ENCODE results near the gene NAIP.
"Not testable (repeated sequence)": the region's sequence is repeated elsewhere in the genome, so short reads cannot be mapped to it uniquely, and the experiment has no call there.

The NAIP gene

DNA sequence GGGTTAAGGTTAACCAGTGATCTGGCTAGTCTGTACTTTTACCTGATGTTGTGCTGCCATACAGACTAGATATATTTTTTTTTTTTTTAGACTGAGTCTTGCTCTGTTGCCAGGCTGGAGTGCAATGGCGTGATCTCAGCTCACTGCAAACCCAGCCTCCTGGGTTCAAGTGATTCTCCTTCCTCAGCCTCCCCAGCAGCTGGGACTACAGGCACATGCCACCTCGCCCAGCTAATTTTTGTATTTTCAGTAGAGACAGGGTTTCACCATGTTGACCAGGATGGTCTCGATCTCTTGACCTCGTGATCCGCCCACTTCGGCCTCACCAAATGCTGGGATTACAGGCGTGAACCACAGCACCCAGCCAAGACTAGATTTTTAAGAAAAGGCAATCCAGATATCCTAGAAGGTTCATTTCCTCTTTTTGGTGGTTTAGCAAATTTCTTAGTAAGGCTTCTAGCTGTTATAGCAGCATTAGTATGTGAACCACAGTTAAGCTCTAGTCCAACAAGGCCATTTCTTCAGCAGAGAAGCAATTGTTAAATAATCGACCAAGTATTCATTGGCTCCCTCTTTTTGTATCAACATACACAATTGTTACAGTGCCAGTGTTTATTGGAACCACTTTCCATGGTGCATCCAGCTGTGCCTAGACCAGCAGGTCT is at the start of gene NAIP:
NAIP (minus strand) TSS at position 51 of the 665 bp plus-strand sequence. CDS start 12,424 bp downstream, outside the sequence.
- not testable (repeated sequence) for H3K27ac Mint-ChIP-seq, H3K4me1 Mint-ChIP-seq, H3K27me3 Mint-ChIP-seq, H3K9me3 Mint-ChIP-seq, ATAC-seq, DNase-seq, H3K4me3 Mint-ChIP-seq

GRCh38 chr5:71067262-71067928 is 42.3 kb upstream of the NAIP start, which contains the start of gene GTF2H2:
TSS of gene GTF2H2 (minus strand) at chr5:71067676. CDS start at chr5:71062763, 4,913 bp downstream.
- H3K4me1 Mint-ChIP-seq, H3K9me3 Mint-ChIP-seq, H3K27me3 Mint-ChIP-seq, DNase-seq, H3K4me3 Mint-ChIP-seq, H3K27ac Mint-ChIP-seq: not testable (repeated sequence)
- ATAC-seq = peak; percentile 100

- not testable (repeated sequence) for H3K4me1 Mint-ChIP-seq, H3K27ac Mint-ChIP-seq, H3K9me3 Mint-ChIP-seq, ATAC-seq, H3K4me3 Mint-ChIP-seq, DNase-seq, H3K27me3 Mint-ChIP-seq
Observed at GRCh38 chr5:71061322-71061721, 36.2 kb upstream of the NAIP start.

DNA sequence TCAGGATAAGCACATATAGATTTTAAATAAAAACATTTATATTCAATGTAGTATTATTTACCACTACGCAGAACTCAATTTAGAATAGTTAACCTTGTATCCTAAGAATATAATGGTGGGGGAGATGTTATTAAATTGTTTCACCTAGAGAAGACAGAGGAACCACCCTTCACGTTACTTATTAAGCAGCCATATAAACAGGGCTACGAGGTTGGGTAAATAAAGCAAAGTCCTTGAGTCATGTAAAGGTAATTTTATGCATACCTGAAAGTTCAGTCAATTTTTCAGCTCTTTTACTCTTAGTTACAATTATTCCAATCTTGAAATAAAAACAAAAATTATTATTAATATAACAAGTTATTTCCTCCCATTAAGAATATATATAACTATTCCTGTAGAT is 34.3 kb upstream of the NAIP start:
- H3K27me3 Mint-ChIP-seq, ATAC-seq, H3K9me3 Mint-ChIP-seq, H3K27ac Mint-ChIP-seq, DNase-seq, H3K4me3 Mint-ChIP-seq, H3K4me1 Mint-ChIP-seq: not testable (repeated sequence)

DNA sequence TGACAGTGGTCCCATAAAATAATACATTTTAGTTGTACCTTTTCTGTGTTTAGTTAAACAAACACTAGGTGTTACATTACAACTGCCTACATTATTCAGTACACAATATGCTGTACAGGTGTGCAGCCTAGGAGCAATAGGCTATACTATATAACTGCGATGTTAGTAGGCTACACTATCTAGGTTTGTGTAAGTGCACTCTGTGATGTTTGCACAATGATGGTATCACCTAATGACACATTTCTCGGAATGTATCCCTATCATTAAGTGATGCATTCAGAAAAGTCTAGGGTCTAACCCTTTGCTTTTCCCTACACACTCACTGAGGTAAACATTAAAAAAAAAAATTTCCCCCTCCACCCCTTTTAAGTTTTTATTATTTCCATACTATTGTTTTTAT is 19.7 kb upstream of the NAIP start:
- not testable (repeated sequence) for H3K9me3 Mint-ChIP-seq, H3K4me3 Mint-ChIP-seq, DNase-seq, ATAC-seq, H3K4me1 Mint-ChIP-seq, H3K27me3 Mint-ChIP-seq, H3K27ac Mint-ChIP-seq

DNA sequence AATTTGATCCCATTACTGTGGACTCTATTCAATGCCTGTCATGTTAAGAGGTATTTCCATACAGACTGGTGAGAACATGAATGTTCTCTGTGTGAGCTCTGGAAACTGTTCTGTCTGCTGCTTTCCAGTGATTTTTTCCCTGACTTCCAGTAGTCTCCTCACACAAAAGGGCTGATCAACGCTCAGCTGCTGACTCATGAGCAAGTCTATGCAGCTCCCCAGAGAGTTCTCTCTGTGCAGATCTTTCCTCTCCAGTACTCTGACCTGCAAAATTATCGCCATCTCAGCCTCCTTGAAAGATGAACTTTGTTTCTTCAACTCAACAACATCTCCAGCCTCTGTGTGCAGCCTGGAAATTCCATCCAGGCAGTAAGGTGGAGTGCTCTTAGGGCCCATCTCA is 19.0 kb upstream of the NAIP start:
- H3K4me3 Mint-ChIP-seq, ATAC-seq, H3K4me1 Mint-ChIP-seq, H3K27ac Mint-ChIP-seq, H3K27me3 Mint-ChIP-seq, H3K9me3 Mint-ChIP-seq, DNase-seq: not testable (repeated sequence)

DNA sequence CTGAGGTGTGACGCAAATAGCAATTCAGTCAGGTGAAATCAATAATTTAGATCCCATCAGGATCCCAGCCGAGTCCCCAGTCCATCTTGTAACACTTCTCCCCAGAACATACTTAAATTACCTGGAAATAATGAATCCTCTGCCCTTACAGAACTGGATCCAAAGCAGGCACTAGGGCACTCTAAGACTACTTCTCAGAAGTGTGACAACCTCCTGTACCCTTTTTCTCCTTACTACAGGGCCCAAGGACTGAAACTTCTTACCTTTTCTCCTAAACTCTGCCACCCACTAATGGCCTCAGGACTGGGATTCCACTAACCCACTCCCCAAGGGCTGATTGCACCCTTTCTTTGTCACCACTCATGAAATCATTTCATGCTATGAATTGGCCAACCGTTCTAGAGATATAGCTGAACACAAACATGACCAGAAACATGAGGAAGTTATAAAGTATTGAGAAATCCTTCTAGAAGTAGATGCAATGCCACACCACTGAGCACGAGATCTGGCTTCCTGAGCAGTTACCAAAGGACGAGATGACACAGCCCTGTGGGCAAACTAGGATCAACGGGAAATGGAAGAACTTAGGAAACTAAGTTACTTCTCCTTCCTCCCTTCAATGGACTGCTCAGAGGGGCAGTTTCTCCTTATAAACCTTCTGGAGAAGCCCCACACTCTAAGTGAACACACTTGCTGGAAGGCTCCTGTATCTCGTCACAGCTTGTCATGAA is 6.1 kb upstream of the NAIP start:
- not testable (repeated sequence) for ATAC-seq, DNase-seq, H3K4me1 Mint-ChIP-seq, H3K4me3 Mint-ChIP-seq, H3K27ac Mint-ChIP-seq, H3K9me3 Mint-ChIP-seq, H3K27me3 Mint-ChIP-seq

- H3K27ac Mint-ChIP-seq, H3K27me3 Mint-ChIP-seq, DNase-seq, H3K9me3 Mint-ChIP-seq, ATAC-seq, H3K4me3 Mint-ChIP-seq, H3K4me1 Mint-ChIP-seq: not testable (repeated sequence)
Observed at GRCh38 chr5:71020643-71021042, 4.5 kb downstream of the NAIP start.

DNA sequence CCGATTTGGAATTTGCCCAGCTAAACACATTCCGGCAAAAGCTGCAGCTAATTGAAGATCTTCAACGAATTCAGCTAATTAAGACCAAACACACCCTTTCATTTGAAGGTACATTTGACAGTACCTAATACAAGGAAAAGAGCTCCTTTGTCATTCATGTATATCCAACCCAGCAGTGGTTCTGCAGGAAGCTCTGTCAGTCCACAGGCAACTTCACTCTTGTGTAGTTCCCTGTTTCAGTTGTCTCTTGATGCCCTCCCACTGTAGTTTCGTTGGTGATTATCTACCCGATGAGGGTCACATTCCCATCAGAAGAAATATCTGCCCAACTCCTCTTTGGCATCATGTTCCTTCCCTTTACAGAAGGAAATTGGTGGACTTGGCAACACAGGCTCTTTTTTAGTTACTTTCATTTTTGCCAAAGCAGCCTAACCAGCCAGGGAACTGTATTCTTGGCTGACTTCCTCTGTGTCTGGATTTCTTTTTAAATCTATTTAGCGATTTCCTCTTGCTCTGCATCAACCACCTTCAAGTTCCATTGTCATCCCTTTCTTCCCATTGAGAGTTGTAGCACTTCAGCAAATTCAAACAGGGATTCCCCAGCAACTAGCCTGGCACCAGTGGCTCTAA is 6.6 kb downstream of the NAIP start:
- H3K4me3 Mint-ChIP-seq, ATAC-seq, DNase-seq, H3K27me3 Mint-ChIP-seq, H3K9me3 Mint-ChIP-seq, H3K4me1 Mint-ChIP-seq, H3K27ac Mint-ChIP-seq: not testable (repeated sequence)

DNA sequence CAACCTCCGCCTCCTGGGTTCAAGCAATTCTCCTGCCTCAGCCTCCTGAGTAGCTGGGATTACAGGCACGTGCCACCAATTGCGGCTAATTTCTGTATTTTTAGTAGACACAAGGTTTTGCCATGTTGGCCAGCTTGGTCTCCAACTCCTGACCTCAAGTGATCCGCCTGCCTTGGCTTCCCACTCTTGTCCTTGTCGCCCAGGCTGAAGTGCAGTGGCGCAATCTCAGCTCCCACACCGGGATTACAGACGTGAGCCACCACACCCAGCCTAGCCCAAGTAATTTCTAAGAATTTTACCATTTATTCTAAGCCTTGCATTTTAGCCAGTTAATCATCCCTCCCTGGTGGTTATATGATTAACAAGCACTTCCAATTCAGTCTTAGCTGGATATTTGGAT is 11.0 kb downstream of the NAIP start:
- Mint-ChIP-seq H3K4me1 (no peaks in the 10 kb centered on the region), H3K27ac (no peak overlapping the region), H3K4me3 (no peak overlapping the region), H3K27me3 (no peaks in the 10 kb centered on the region), H3K9me3 (no peaks in the 10 kb centered on the region)
- ATAC-seq (no peak), DNase-seq (no peak)

- H3K9me3 Mint-ChIP-seq = no peaks in the 10 kb centered on the region
- no peaks in the 10 kb centered on the region for H3K27me3 Mint-ChIP-seq
- no peak overlapping the region for H3K27ac Mint-ChIP-seq
- ATAC-seq (no peak), DNase-seq (no peak)
- H3K4me3 Mint-ChIP-seq = no peak overlapping the region
- no peaks in the 10 kb centered on the region for H3K4me1 Mint-ChIP-seq
Observed at GRCh38 chr5:71013575-71013974, 11.6 kb downstream of the NAIP start.

DNA sequence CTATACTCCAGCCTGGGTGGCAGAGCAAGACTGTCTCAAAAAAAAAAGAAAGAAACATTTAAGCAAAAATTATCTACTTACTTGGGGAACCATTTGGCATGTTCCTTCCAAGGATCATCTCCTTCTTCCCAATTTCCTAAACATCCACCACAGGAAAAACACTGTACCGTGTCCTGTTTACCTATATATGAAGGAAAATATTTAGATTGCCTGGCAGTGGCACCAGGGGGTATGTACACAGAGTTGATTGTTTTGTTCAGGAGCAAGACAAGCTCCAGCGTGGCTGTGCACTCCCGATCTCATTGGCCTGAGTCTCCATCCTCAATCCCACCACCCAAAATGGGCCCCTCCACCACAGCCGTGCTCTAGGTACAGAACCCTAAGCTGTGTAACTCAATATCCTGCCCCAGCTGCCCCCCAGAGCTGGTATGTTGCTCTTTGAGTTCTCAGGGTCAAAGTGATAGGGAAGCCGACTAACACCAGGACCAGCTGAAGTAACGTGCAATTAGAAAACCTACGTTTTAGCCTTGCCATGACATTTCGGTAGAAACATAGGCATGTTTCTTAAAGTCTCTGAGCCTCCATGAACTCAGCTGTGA is 13.8 kb downstream of the NAIP start:
- no peak overlapping the region for H3K4me3 Mint-ChIP-seq
- H3K27me3 Mint-ChIP-seq = no peaks in the 10 kb centered on the region
- ATAC-seq (no peak), DNase-seq (no peak)
- H3K27ac Mint-ChIP-seq = no peak overlapping the region
- no peaks in the 10 kb centered on the region for H3K4me1 Mint-ChIP-seq
- H3K9me3 Mint-ChIP-seq = no peaks in the 10 kb centered on the region

DNA sequence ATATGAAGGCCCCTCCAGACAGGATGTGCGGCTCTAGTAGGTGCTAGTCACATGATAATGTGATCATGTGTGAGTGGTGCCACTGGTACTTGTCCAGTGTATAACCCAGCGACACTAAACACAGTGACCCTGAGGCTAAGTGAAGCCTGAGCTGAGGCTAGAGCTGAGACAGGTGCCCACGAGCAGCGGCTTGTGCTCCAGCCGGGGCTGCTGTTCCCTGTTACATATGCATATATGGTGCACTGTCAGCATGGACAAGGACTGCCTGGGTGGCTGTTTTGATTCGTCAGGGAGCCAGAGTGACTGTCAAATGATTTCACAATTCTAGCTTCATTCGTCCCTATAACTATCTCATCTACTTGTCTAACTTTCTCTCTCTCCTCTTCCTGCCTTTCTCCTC is 18.2 kb downstream of the NAIP start:
- not testable (repeated sequence) for H3K27ac Mint-ChIP-seq, H3K4me1 Mint-ChIP-seq

GRCh38 chr5:70984882-70985281 is 40.3 kb downstream of the NAIP start:
- not testable (repeated sequence) for H3K27ac Mint-ChIP-seq, H3K4me3 Mint-ChIP-seq, H3K27me3 Mint-ChIP-seq, H3K9me3 Mint-ChIP-seq, DNase-seq, H3K4me1 Mint-ChIP-seq
- peak; percentile 49 for ATAC-seq

More for the DNA sequence above, 18.2 kb downstream of the NAIP start:
- H3K4me3 Mint-ChIP-seq, H3K9me3 Mint-ChIP-seq, H3K27me3 Mint-ChIP-seq, ATAC-seq, DNase-seq: not testable (repeated sequence)

- H3K9me3 Mint-ChIP-seq, H3K4me3 Mint-ChIP-seq, H3K27me3 Mint-ChIP-seq, H3K4me1 Mint-ChIP-seq, ATAC-seq, DNase-seq, H3K27ac Mint-ChIP-seq: not testable (repeated sequence)
Observed at GRCh38 chr5:70967220-70967619, 57.9 kb downstream of the NAIP start.

Data from stimulated activated naive CD8-positive, alpha-beta T cell treated with anti-CD3 and anti-CD28 coated beads, Interleukin-15, amount 100 ng/mL, for 72 hours (primary cell).